HEK293 (cell line): ENCODE data around the gene CFP.
A peak's percentile ranks its signal among the peaks of the same experiment; 100 is the strongest.

ENCODE experiments used
- CTCF ChIA-PET: fragments of 350-600 bp; formaldehyde crosslinking; extraction: SDS; loops from one replicate; lab custom pipeline; 2021; ENCODE audit warnings: antibody characterized with exemption; lab: Yijun Ruan, JAX
- POLR2A ChIA-PET: fragments of 300-600 bp; formaldehyde crosslinking; extraction: SDS; loops from one replicate; lab custom pipeline; 2020; ENCODE audit warnings: antibody characterized with exemption, inconsistent platforms; lab: Yijun Ruan, JAX
- H3K27ac ChIP-seq: fragments of 200-500 bp; sonication (Bioruptor generic); 2 replicates; pipeline ENCODE4 v1.5.1; 2014; ENCODE audit warnings: low read depth, low read length, control low read depth, inconsistent platforms; ENCODE audit errors: extremely low read depth
- H3K36me3 ChIP-seq, 2 experiments: fragments of 200-500 bp in 1 of 2; sonication (Bioruptor generic) in 1 of 2; 1 replicate in 1 of 2; 2 replicates in 1 of 2; pipeline ENCODE4 v1.5.1; 2014 to 2017; ENCODE audit warnings: inconsistent platforms in 2 of 2, low read length in 2 of 2; ENCODE audit not compliant: control insufficient read depth in 2 of 2, insufficient read depth in 1 of 2
- H3K4me1 ChIP-seq: fragments of 200-500 bp; sonication (Bioruptor generic); 2 replicates; pipeline ENCODE4 v1.5.1; 2014; ENCODE audit warnings: mild to moderate bottlenecking, low read length, inconsistent platforms; ENCODE audit not compliant: control insufficient read depth, insufficient read depth
- H3K4me3 ChIP-seq: 2 replicates; pipeline ENCODE4 v1.5.1; 2011; ENCODE audit warnings: low read depth, mild to moderate bottlenecking, control low read depth, low read length, moderate library complexity
- H3K9me3 ChIP-seq: fragments of 200-500 bp; sonication (Bioruptor generic); 2 replicates; pipeline ENCODE4 v1.5.1; 2014; ENCODE audit warnings: low read depth, low read length, inconsistent platforms; ENCODE audit not compliant: control insufficient read depth, insufficient read depth
- CTCF ChIP-seq: fragments of 450-650 bp; formaldehyde crosslinking; IDR thresholded peaks from 2 replicates; pipeline ENCODE4 v1.5.1; 2016; ENCODE audit warnings: missing biosample characterization, missing genetic modification characterization
- OSR2 ChIP-seq: fragments of 450-650 bp; formaldehyde crosslinking; IDR thresholded peaks from 2 replicates; pipeline ENCODE4 v1.5.1; 2016; ENCODE audit warnings: missing biosample characterization, missing genetic modification characterization
- OVOL3 ChIP-seq: fragments of 450-650 bp; formaldehyde crosslinking; IDR thresholded peaks from 2 replicates; pipeline ENCODE4 v1.5.1; 2016; ENCODE audit warnings: missing biosample characterization, missing genetic modification characterization
- PATZ1 ChIP-seq: fragments of 450-650 bp; formaldehyde crosslinking; IDR thresholded peaks from 2 replicates; pipeline ENCODE4 v1.5.1; 2016; ENCODE audit warnings: missing biosample characterization, missing genetic modification characterization
- PRDM2 ChIP-seq: fragments of 450-650 bp; formaldehyde crosslinking; IDR thresholded peaks from 2 replicates; pipeline ENCODE4 v1.5.1; 2016; ENCODE audit warnings: missing biosample characterization, missing genetic modification characterization, borderline replicate concordance
- ZIC2 ChIP-seq: fragments of 450-650 bp; formaldehyde crosslinking; IDR thresholded peaks from 2 replicates; pipeline ENCODE4 v1.5.1; 2016; ENCODE audit warnings: missing biosample characterization, missing genetic modification characterization
- ZNF211 ChIP-seq: fragments of 450-650 bp; formaldehyde crosslinking; IDR thresholded peaks from 2 replicates; pipeline ENCODE4 v1.5.1; 2016; ENCODE audit warnings: low read depth, missing biosample characterization, missing genetic modification characterization
- ZNF292 ChIP-seq: fragments of 450-650 bp; formaldehyde crosslinking; IDR thresholded peaks from 2 replicates; pipeline ENCODE4 v1.5.1; 2016; ENCODE audit warnings: low read depth, missing biosample characterization, missing genetic modification characterization, borderline replicate concordance
- ZNF394 ChIP-seq: fragments of 450-650 bp; formaldehyde crosslinking; IDR thresholded peaks from 2 replicates; pipeline ENCODE4 v1.5.1; 2016; ENCODE audit warnings: missing biosample characterization, missing genetic modification characterization, mild to moderate bottlenecking, moderate library complexity, borderline replicate concordance
- ZNF558 ChIP-seq: fragments of 450-650 bp; formaldehyde crosslinking; IDR thresholded peaks from 2 replicates; pipeline ENCODE4 v1.5.1; 2016; ENCODE audit warnings: missing biosample characterization, missing genetic modification characterization
- ZNF776 ChIP-seq: fragments of 450-650 bp; formaldehyde crosslinking; IDR thresholded peaks from 2 replicates; pipeline ENCODE4 v1.5.0; 2017; ENCODE audit warnings: missing biosample characterization, missing genetic modification characterization, borderline replicate concordance
- TF ChIP-seq, protein P1 (sequence below): fragments of 450-650 bp; formaldehyde crosslinking; IDR thresholded peaks from 2 replicates; pipeline ENCODE4 v1.5.1; 2016; ENCODE audit warnings: missing biosample characterization, missing genetic modification characterization
- TF ChIP-seq, protein P2 (sequence below): fragments of 450-650 bp; formaldehyde crosslinking; IDR thresholded peaks from 2 replicates; pipeline ENCODE4 v1.5.1; 2017; ENCODE audit warnings: missing biosample characterization, missing genetic modification characterization

Gene CFP

GRCh38 chrX:47590984-47591383 is 38.7 kb downstream of the CFP start:
- CTCF ChIA-PET, result interaction anchor here (0.6 kb wide), 1 partner anchor 10 kb away, joined by 4 read pairs; no protein-coding TSS in a partner anchor
- POLR2A ChIA-PET, result interaction anchor here (1.5 kb wide), 1 partner anchor 9 kb away, joined by 3 read pairs; the partner anchor contains the start of gene TIMP1
- Histone ChIP-seq H3K9me3 (no peaks in the 10 kb centered on the region), H3K4me3 (no peak overlapping the region), H3K27ac (no peak overlapping the region), H3K4me1 (no peaks in the 10 kb centered on the region), H3K36me3 (peaks cover 0 to 7% of the 10 kb centered on the region in 2 experiments; a peak in 1 of 3 replicates)
- TF ChIP-seq, protein P1, sequence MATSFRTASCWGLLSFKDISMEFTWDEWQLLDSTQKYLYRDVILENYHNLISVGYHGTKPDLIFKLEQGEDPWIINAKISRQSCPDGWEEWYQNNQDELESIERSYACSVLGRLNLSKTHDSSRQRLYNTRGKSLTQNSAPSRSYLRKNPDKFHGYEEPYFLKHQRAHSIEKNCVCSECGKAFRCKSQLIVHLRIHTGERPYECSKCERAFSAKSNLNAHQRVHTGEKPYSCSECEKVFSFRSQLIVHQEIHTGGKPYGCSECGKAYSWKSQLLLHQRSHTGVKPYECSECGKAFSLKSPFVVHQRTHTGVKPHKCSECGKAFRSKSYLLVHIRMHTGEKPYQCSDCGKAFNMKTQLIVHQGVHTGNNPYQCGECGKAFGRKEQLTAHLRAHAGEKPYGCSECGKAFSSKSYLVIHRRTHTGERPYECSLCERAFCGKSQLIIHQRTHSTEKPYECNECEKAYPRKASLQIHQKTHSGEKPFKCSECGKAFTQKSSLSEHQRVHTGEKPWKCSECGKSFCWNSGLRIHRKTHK (tag by site-specific recombination), result no peak
- TF ChIP-seq ZIC2 (tag by site-specific recombination), result no peak
- TF ChIP-seq ZNF558 (tag by site-specific recombination), result no peak
- TF ChIP-seq PATZ1, result no peak
- TF ChIP-seq OVOL3, result no peak
- no peak for TF ChIP-seq OSR2 (tag by site-specific recombination)
- no peak for TF ChIP-seq ZNF292 (tag by site-specific recombination)
- TF ChIP-seq ZNF211 (tag by site-specific recombination), result no peak
- TF ChIP-seq CTCF (tag by site-specific recombination), result no peak

GRCh38 chrX:47587906-47588735 is 41.6 kb downstream of the CFP start:
- H3K9me3 ChIP-seq, result no peaks in the 10 kb centered on the region
- peaks cover 0 to 33% of the 10 kb centered on the region in 2 experiments; a peak in 1 of 3 replicates for H3K36me3 ChIP-seq
- TF ChIP-seq ZNF394 (peak; percentile 28; the same call in 1 of the 2 replicates), ZNF776 (tag by site-specific recombination) (no peak)
- TF ChIP-seq, all 188 proteins: peak for 1
- ChIA-PET CTCF (interaction anchor here (0.6 kb wide), 1 partner anchor 1070 kb away, joined by 3 read pairs; no protein-coding TSS in a partner anchor), POLR2A (interaction anchor here (0.5 kb wide), 1 partner anchor 400 kb away, joined by 3 read pairs; no protein-coding TSS in a partner anchor)
- Histone ChIP-seq H3K4me3 (no peak overlapping the region), H3K4me1 (no peaks in the 10 kb centered on the region; the same call in 1 of the 2 replicates), H3K27ac (no peak overlapping the region)

GRCh38 chrX:47587091-47587891 is 42.4 kb downstream of the CFP start:
- CTCF ChIA-PET, result no interaction called here
- no peak overlapping the region for H3K27ac ChIP-seq
- peaks cover 0 to 33% of the 10 kb centered on the region in 2 experiments; a peak in 1 of 3 replicates for H3K36me3 ChIP-seq
- H3K4me1 ChIP-seq, result no peaks in the 10 kb centered on the region; the same call in 1 of the 2 replicates
- POLR2A ChIA-PET, result no interaction called here
- H3K4me3 ChIP-seq, result no peak overlapping the region
- H3K9me3 ChIP-seq, result no peaks in the 10 kb centered on the region
- TF ChIP-seq PRDM2 (tag by site-specific recombination), result no peak
- TF ChIP-seq, protein P2, sequence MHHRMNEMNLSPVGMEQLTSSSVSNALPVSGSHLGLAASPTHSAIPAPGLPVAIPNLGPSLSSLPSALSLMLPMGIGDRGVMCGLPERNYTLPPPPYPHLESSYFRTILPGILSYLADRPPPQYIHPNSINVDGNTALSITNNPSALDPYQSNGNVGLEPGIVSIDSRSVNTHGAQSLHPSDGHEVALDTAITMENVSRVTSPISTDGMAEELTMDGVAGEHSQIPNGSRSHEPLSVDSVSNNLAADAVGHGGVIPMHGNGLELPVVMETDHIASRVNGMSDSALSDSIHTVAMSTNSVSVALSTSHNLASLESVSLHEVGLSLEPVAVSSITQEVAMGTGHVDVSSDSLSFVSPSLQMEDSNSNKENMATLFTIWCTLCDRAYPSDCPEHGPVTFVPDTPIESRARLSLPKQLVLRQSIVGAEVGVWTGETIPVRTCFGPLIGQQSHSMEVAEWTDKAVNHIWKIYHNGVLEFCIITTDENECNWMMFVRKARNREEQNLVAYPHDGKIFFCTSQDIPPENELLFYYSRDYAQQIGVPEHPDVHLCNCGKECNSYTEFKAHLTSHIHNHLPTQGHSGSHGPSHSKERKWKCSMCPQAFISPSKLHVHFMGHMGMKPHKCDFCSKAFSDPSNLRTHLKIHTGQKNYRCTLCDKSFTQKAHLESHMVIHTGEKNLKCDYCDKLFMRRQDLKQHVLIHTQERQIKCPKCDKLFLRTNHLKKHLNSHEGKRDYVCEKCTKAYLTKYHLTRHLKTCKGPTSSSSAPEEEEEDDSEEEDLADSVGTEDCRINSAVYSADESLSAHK, result no peak
